GM10266 (cell line): ENCODE data around the gene FTO.

ENCODE experiments used
- DNase-seq: peaks from one replicate; pipeline ENCODE4 v3.0.0; 2012; ENCODE audit errors: extremely low spot score
- TF ChIP-seq, protein P1 (sequence below): IDR thresholded peaks from 2 replicates; pipeline ENCODE4 v1.5.1; 2012; ENCODE audit warnings: mild to moderate bottlenecking, low read depth; ENCODE audit not compliant: control insufficient read depth, insufficient read depth; ENCODE audit errors: missing control alignments

FTO gene

GRCh38 chr16:53872248-53873221, 168.6 kb downstream of the FTO start:
- DNase-seq = no peak
- TF ChIP-seq, protein P1, sequence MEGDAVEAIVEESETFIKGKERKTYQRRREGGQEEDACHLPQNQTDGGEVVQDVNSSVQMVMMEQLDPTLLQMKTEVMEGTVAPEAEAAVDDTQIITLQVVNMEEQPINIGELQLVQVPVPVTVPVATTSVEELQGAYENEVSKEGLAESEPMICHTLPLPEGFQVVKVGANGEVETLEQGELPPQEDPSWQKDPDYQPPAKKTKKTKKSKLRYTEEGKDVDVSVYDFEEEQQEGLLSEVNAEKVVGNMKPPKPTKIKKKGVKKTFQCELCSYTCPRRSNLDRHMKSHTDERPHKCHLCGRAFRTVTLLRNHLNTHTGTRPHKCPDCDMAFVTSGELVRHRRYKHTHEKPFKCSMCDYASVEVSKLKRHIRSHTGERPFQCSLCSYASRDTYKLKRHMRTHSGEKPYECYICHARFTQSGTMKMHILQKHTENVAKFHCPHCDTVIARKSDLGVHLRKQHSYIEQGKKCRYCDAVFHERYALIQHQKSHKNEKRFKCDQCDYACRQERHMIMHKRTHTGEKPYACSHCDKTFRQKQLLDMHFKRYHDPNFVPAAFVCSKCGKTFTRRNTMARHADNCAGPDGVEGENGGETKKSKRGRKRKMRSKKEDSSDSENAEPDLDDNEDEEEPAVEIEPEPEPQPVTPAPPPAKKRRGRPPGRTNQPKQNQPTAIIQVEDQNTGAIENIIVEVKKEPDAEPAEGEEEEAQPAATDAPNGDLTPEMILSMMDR = no peak

GRCh38 chr16:53876811-53877210, 172.9 kb downstream of the FTO start:
- TF ChIP-seq, protein P1 = no peak
- no peak for DNase-seq

- TF ChIP-seq, protein P1 = no peak
Observed at GRCh38 chr16:53878216-53878615, 174.3 kb downstream of the FTO start.

GRCh38 chr16:53881371-53881770, 177.4 kb downstream of the FTO start:
- TF ChIP-seq, protein P1 = no peak
- DNase-seq = no peak

More at GRCh38 chr16:53878216-53878615, 174.3 kb downstream of the FTO start:
- DNase-seq = no peak

DNA sequence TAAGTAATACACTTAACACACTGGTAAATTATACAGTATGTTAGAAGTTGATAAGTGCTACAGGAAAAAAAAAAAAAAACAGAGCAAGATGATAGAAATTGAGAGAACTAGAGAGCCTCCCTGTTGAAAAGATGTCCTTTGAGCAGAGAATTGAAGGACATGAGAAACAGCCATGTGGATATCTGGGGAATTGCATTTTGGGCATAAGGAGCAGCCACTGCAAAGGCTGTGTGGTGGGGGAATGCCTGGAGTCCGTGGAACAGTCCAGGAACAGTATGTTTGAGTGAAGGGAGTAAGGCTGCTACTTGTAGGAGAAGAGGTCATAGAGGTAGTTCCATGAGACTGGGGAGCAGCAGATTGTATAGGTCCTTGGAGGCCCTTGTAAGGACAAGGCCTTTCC, 178.4 kb downstream of the FTO start:
- no peak for DNase-seq
- TF ChIP-seq, protein P1 = no peak

- TF ChIP-seq, protein P1 = no peak
- no peak for DNase-seq
Observed at GRCh38 chr16:53884748-53885147, 180.8 kb downstream of the FTO start.
